Astrocyte of the cerebellum (primary cell): ENCODE measurements around the gene GRM5.
A peak's percentile ranks its signal among the peaks of the same experiment; 100 is the strongest.

Source experiments
- DNase-seq: peaks from one replicate; pipeline ENCODE4 v3.0.0-alpha.2; 2011; ENCODE audit warnings: low read depth
- H3K4me3 ChIP-seq: 2 replicates; pipeline ENCODE4 v1.5.1; 2011; ENCODE audit warnings: mild to moderate bottlenecking, low read depth, low read length, moderate library complexity
- CTCF ChIP-seq: IDR thresholded peaks from 2 replicates; pipeline ENCODE4 v1.5.1; 2012; ENCODE audit warnings: low read length, low read depth, moderate library complexity, mild to moderate bottlenecking; ENCODE audit errors: missing control alignments
- in situ Hi-C: cut with HindIII; loops from 2 replicates; pipeline ENCODE4 v1.10.0; 2017; ENCODE audit warnings: low sequenced_read_pairs

Gene GRM5

GRCh38 chr11:88491674-88492073, 574.1 kb downstream of the GRM5 start:
- TF ChIP-seq CTCF = no peak

DNA sequence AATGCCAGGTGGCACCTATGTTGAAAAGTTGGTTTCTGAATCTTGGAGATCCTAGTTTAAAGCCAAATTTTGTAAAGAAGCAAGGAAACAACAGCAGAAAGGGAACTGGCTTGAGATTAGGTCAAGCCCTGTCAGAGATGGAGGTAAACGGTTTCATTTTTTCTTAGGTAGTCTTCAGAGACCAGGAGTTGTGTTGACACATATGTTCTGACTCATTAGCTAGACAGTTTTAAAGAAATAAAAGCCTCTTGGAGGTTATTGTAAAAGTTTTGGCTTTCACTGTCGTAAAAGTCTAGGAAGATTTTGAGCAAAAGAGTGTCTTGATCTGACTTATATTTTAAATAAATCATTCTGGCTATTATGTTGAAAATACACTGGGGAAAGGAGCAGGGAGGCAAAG, 576.8 kb downstream of the GRM5 start:
- DNase-seq = no peak
- no peak for TF ChIP-seq CTCF
- in situ Hi-C loops = no loop called here
- no peak overlapping the region for H3K4me3 ChIP-seq

More at GRCh38 chr11:88491674-88492073, 574.1 kb downstream of the GRM5 start:
- DNase-seq = no peak
- in situ Hi-C loops = no loop called here
- no peak overlapping the region for H3K4me3 ChIP-seq

DNA sequence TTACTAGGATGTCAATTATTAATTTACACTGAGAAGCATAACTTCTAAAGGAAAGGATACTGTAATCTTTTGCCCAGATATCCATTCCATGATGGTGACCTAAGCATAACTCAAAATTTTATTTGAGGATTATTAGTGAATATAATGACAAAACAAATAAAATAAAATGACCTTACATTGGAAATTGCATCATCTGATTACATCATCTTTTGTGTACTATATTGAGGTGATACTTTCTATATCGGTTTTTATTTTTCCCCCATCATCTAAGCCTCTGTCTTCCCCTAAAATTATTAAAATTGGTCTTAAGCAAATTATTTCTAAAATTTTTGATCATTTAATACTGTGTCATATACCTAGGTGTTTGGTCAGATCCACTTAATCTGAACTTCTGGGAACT, 578.1 kb downstream of the GRM5 start:
- in situ Hi-C loops = no loop called here
- H3K4me3 ChIP-seq = no peak overlapping the region
- DNase-seq = no peak
- no peak for TF ChIP-seq CTCF

GRCh38 chr11:88484873-88485621, 580.7 kb downstream of the GRM5 start:
- peak; percentile 75 for TF ChIP-seq CTCF
- no peak for DNase-seq
- H3K4me3 ChIP-seq = no peak overlapping the region
- in situ Hi-C loops = no loop called here

DNA sequence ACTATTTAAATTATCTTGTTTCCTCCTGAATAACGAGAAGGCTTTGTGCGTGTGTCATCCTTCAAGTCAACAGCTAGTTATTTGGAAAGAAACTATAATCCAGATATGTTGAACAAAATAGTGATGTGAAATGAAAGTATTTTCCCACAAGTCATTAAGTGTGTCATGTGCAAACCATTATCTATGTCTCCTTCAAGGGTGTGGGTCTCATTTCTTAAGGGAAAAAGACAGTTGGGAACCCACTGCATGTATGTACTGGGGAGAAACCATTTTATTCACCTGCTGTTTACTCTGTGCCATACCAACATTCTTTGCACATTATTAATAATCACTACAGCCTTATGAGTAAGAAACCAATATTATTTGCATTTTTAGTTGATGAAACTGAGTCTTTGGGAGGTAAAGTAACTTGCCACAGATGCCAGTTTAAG, 582.9 kb downstream of the GRM5 start:
- in situ Hi-C loops = no loop called here
- no peak for TF ChIP-seq CTCF
- DNase-seq = no peak
- no peak overlapping the region for H3K4me3 ChIP-seq

- in situ Hi-C loops = no loop called here
- peak; percentile 88 for DNase-seq
- no peak overlapping the region for H3K4me3 ChIP-seq
- TF ChIP-seq CTCF = no peak
Measured at GRCh38 chr11:88480223-88480622, 585.6 kb downstream of the GRM5 start.
